HG02571 (cell line): Measurements from ENCODE around the gene CADM2.
"Not testable (repeated sequence)": the region's sequence is repeated elsewhere in the genome, so short reads cannot be mapped to it uniquely, and the experiment has no call there.

Experiments used
- ATAC-seq: cut with Tn5 transposase; IDR thresholded peaks from one replicate; pipeline ENCODE4 v1.9.1; 2021; ENCODE audit warnings: mild to moderate bottlenecking, moderate library complexity; ENCODE audit not compliant: unreplicated experiment

The CADM2 gene

DNA sequence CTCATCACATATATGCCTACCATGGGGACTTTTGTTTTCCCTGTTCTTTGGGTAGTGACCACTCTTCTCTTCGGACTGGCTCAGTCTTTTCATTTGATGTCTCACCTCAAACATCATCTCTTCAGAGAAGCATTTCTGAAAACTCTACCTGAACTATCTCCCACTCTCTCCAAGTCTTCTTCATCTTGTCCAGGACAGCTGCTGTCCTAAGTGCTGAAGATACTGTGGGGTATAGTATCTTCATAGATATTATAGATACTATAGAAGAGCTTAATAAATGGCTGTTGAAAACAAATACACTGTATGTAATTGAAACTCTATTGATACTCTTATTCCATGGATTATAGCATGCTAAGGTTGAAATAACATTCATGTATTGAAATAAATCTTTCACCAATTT is 672.3 kb downstream of the CADM2 start:
- ATAC-seq = no peak

DNA sequence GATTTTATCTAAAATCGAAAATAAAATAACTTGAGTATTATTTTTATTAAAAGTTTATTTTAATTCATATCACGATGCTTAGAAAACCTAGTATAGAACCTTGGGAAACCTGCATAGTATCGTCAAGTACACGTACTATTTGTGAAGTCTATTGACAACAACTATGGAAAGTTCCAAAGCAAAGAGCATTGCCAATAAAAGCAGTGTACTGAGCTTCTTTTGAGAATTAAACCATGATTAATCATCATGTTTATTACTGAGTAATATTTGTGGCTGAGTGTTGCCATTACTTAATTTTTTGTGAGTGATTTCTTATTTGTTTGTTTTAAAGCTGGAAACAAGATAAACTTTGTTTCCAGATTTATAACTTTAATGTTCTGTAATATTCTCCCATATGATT is 674.1 kb downstream of the CADM2 start:
- ATAC-seq = no peak

DNA sequence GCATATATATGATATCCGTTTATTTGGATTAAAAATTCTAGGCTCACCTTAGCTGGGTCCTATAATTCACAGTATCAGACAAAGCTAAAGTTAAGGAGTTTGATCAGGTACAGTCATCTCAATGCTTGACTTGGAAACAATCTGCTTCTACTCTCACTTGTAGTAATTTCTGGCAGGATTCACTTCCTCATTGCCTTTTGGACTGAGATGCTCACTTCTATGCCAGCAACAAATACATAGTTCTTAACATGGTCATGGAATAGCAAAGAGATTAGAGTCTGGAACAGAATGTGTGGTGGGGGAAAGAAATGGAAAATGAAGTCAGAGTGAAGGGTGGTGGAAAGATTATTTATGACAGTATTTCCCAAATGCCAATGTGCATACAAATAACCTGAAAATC is 693.6 kb downstream of the CADM2 start:
- ATAC-seq = no peak

DNA sequence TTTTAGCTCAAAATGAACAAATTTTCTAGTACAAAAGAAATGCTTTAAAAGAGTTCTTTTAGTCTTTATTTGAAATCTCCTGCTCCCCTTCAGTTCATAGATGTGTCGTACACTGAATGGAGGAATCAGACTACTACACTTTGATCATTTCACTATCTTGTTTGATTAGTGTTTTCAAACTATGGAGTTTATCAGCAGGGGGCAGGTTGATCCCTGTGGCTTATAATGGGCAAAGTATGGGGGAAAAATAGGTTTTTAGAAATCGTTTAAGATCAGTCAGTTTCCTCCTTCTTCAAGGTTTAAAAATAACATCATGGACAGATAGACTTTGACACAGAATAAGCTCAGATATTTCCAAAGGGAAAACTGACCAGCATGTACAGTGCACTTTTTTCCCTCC is 701.7 kb downstream of the CADM2 start:
- ATAC-seq = no peak

DNA sequence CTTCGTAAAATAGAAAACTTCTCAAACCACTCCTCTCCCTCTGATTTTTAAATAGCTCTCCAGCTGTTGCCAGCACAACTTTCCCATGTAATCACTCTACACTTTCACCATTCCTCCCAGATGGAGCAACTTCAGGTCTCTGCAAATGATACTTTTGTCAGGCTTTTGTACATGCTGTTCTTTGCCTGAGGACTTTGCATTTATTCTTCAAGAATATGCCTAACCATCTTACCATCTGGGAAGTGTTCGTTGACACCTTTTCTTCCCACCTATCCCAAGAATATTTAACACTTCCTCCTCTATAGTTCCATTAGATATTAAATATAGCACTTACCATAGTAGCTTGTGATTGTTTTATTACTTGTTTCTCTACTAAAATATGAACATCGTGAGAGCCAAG is 703.7 kb downstream of the CADM2 start:
- ATAC-seq = no peak

DNA sequence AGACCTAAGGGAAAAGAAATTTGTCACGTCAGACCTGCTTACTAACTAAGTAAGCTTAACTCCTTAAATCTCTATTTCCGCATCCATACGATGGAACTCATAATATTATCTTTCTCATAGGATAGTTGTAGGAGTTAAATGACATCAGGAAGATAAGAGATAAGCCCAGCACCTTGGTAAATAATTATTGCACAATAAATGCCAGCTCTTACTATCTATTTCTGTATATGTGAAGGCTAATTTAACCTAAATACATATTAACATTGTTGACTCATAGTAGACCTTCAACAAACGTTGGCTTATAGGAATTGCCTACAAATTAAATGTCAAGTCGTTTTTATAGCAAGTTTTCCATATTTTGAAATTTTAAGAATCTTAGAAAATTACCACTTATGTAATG is 709.0 kb downstream of the CADM2 start:
- no peak for ATAC-seq

DNA sequence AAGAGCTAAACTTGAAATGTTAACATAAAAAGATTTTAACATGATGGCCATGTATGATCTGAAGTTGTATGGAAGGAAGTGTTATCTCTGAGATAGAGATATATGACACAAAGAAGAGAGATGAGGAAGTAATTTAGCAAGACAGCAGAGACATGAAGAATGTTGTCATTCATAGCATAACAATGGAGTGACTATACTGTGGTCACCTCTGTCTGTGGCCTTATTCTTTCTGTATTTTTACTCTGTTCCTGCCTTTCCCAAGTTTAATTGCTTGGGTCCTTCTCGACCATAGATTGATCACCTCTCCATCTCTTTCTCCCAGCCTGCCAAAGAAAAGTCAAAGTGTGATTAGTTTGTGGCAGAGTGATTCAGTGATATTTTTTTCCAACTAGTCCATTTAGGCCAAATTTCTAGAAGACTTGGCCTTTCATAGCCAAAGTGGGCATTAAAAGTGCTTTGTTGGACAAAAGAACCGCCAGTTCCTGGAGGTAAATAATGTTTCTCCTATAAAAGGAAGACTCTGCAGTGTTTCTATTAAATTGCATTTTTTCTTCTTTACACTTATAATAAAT is 711.9 kb downstream of the CADM2 start:
- ATAC-seq = no peak

DNA sequence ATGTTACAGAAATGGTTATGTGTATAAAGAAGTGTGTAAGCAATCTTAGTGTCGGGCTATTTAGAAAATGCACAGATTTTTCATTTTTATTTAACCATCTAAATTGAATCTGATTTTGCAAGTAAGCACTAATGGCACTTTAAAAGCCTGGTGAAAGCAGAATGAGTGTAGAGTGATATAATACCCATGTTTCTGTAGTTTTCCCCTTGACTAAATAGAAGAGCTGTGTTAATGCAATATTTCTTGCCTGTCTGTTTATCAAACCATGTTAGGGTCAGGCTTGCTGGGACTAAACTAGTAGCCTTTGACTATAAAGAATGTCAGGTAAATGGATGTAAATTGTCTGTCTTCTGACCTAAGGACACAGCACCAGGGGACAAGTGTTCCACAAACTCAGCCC is 714.0 kb downstream of the CADM2 start:
- ATAC-seq = no peak

DNA sequence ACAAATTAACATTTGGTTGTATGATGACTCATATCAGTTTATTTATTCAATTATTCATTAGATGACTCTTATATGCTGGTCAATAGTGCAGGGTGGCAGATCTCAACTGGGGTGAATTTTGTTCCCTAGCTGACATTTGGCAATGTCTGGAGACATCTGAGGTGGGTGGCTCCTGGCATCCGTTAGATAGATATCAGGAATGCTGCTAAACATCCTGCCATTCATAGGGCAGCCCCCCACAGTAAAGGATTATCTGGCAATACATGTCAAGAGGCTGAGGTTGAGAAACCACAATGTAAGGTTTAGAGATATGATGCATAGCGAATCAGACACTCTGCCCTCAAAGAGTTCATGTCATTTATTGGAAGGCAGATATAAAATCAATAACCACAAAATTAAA is 719.9 kb downstream of the CADM2 start:
- no peak for ATAC-seq

DNA sequence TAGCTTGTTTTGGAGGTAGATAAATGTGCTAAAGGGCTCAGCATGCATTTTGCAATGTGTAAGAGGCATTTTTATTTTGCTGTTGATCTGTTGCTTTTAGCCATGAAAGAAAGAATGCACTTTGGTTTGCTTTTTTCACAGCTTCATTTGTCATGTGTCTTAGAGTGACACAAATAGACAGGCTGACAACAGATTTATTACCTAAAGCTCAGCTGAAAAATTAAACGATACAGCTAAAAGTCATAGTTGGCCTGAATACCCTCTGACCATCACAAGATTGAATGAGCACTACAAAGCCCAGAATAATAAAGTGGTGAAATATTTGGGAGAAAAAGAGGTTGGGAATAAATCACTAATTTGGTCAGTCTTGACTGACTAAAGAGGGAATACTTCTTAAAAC is 723.1 kb downstream of the CADM2 start:
- ATAC-seq = no peak

DNA sequence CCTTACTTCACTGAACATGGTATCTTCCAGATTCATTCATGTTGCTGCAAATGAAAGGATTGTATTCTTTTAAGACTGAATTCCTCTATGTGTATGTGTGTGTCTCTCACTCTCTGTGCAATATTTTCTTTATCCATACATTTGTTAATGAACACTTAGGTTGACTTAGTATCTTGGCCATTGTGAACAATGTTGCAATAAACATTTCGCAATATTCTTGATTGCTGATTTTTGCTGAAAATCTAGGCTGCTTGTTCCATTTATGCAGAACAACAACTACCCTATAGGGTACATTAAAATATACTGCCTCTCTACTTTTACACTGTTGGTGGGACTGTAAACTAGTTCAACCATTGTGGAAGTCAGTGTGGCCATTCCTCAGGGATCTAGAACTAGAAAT is 732.4 kb downstream of the CADM2 start:
- no peak for ATAC-seq

DNA sequence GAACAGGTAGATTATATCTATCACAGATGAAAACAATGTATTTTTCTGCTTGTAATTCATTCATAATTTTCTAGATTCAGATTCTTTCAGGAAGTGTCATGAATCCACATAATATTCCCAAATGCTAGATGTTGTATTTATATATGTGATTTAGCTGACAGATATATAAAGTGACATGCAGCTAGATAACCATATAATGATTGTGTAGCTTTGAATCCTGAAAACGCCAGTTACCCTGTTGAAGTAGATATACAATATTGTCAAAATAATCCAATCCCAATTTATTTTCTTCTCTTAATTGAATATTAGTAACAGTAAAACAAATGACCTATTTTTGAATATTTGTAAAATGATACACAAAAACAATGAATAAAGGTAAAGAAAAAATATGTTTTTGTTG is 738.4 kb downstream of the CADM2 start:
- ATAC-seq = no peak

DNA sequence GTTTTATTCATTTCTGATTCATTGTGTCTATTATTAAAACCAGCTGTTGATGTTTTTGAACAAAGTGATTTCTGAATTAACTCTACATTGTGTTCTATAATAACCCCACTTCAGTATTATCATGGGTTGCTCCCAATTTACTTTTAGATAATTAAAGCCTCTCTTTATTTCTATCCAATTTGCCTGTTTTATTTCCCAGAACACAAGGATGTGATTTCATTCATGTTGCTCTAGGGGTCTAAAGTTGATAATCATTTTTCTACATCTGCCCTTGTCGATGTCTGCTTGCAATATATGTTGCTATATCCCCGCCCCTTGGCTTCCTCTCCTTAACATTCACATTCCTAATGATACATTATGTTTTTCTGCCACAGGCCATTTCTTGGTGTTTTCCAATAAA is 747.3 kb downstream of the CADM2 start:
- no peak for ATAC-seq

DNA sequence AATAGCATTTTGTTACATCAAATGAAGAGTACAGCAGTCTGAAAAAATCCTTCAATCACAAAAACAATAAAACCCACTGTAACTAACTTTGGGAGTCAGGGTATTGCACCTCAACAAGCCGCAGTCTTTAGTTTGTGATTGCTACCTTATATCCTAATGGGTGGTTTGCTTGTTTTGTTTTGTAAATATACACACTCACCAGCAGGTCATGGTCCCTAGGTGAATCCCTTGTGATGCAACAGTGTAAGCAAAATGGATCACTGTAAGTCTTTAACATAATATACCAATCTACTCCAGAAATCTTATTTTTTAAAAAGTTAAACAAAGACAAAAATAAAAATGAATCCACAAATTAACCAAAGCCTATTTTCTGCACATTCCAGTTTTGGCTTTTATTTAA is 749.5 kb downstream of the CADM2 start:
- ATAC-seq = not testable (repeated sequence)

DNA sequence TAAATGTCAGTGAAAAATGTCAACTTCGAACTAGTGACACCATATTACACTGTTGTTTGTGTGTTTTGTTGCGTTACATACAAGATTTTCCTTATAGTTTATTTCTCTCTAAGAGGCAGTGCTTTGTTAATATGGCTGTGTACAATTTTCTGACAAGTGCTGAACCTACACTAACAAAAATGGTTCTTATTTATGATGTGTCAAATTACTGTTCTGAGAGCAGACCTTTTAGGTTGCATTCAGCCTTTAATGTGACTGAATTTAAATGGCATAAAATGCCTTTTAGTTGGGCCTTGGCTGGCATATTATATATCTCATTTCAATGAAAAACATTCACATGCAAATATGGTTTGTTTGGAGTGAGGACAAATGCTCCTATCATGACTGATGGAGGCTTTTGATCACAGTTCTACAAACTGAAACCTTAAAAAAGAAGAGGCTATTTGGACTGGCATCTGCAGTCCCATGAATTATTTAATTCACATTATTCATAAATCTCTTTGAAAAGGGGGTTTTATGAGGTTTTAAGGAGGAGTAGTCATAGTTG is 750.6 kb downstream of the CADM2 start:
- no peak for ATAC-seq

DNA sequence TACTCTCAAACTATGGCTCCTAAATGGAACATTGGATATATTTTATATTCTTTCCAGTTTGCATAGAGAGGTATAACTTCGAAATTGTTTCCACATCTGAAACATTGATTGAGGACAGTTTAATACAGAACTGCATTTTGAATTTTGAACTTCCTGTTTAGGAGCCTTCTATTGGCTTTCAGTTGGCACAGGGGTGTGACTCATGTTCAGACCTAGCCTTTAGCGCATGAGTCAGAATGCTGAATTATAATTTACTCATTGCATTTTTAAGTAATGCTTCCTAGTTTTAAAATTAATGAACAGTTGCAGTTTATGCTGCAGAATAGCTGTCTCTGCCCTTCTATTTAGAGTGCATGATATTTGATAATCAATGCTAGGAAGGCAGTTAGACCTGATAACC is 751.7 kb downstream of the CADM2 start:
- no peak for ATAC-seq

DNA sequence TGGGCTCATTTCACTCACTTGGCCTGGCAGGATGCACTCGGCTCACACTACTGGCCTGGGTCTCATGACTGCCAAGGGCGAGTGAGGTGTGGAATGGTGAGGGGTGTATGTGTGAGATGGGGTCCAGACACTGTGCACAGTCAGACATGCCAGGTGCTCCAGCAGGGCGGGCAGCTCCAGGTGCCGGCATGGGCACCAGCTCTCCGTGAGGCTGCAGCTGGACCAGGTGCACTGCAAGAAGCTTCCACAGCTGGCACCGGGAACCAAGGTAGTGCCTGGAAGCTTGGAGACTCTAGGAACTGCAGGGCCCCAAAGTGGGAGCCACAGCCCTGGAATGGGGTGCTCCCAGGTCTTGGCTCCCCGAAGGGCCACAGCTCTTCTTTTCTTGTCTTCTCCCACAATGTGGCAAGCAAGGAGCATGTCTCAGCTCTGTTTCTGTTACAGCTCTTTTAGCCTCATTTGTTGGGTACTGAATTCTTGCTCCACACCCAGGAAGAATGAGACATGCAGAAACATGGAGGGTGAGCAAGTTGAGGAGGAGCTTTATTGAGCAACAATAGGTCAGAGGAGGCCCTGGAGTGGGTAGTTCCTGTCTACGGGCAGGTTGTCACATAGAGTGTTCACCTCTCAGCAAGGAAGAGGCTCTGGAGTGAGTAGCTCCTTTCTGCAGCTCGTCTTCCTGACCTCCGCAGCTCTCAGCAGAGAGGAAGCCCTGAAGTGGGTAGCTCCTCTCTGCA is 762.8 kb downstream of the CADM2 start:
- ATAC-seq = no peak

DNA sequence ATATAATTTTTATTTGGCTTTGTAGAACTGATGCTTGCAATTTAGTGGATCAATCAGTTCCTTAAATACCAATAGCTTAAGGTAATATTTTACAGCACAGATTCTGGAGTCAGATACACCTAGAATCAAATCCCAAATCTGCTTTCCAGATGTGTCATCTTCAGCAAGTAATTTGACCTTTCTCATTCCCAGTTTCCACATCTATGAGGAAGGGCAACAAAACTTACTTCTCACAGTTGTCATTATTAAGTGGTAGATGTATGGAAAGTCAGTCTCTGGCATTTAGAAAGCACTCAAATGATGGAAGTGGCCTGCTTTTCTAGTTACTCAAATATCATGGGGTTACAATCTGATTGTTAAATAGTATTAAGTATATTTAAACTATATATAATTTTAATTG is 767.0 kb downstream of the CADM2 start:
- ATAC-seq = no peak

DNA sequence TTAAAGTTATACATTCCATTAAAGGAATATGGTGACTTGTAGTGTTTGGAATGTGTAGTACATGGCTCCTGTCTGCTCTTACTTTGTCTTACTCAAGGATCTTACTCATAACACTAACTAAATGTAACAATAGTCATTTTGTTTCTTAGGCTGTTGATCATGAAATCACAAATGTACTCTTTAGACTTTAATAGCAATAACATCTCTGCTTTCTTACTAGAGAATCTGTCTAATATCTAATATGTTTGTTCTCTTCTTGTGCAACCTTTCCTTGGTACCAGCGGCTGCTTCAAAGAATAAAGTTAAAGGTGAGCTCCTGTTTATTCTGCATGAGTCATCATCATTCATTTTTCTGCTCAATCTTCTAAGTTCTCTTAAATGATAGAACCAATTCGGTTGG is 767.5 kb downstream of the CADM2 start:
- no peak for ATAC-seq

DNA sequence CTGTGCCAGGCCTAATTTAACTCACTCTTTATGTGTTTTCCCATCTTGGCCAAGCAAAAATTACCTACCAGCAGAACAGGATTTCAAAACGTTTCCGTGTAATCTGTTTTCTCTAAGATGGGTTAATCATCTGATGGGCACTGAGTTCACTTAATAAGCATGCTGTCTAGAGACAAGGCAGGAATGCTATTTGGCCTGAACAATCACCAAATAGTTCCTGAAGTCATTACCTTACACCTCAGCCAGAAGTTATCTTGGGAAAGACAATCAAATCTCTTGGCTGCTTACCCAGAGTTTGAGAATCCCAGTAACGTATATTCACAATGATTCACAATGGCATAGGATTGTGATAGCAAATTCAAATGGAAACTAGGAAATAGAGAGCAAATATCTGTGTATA is 779.1 kb downstream of the CADM2 start:
- ATAC-seq = no peak

DNA sequence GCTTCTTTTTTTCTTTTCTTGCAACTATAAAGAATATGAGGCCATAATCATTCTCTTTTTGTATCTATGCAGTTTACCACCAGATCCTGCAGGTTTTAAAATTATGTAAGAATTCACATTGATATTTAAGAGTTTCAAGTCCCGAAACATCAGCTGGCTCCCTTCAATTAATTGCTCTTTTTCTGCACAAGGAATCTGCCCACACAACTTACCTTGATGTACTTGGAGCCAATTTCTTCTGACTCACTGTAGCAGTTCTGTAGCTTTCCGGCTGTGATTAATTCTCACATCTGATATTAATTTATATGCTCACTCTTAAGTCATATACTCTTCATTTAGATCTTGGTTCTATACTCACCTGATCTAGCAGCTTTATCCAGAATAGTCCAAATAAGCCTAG is 781.8 kb downstream of the CADM2 start:
- no peak for ATAC-seq

DNA sequence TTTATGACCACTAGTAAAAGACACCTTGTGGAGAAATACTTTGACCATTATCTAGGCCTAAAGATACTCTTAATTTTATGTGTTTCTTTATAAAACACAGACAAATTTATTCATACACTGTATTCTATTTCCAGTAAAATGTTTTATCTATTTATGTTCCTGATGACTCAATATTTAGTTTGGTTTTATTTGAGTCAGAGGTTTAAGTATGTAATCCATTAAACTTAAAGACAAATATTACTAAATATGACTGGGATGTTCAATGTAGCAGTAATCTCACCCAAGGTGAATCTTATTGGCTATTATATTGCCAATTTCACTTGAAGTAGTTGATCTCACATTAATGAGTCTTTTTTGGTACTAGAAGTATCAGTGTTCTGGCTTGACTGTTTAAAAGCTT is 799.7 kb downstream of the CADM2 start:
- ATAC-seq = no peak

DNA sequence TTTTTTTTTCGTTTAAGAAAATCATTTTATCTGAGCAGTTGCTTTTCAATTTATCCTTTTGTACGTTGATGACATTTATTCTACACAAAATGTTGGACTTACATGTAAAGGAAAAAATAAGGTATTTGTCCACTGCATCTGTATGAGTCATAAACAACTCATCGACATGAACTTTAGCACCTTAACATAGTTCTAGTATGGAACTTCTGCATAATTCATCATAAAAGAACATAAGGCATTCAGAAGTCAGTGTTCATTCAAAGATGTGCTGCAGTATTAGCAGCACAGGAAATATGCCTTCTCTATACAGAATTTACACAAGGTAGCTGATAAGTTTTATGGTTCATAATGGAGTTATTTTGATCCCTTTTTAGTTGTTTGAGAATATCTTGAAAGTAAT is 801.6 kb downstream of the CADM2 start:
- no peak for ATAC-seq
